A549 (cell line): ENCODE data around the gene HDAC5.

Experiments
- BCL3 ChIP-seq: fragments of >200 bp; sonication (Bioruptor Twin); formaldehyde crosslinking; IDR thresholded peaks from 3 replicates; pipeline ENCODE4 v1.6.1; 2016
- BHLHE40 ChIP-seq: IDR thresholded peaks from 2 replicates; pipeline ENCODE4 v1.6.1; 2012; ENCODE audit warnings: low read depth, low read length, inconsistent platforms
- CTCF ChIP-seq: fragments of >200 bp; sonication (Bioruptor Twin); formaldehyde crosslinking; IDR thresholded peaks from 3 replicates; pipeline ENCODE4 v1.5.1; 2016
- ESRRA ChIP-seq: fragments of 150-350 bp; IDR thresholded peaks from 2 replicates; pipeline ENCODE4 v1.6.1; 2014; ENCODE audit warnings: mild to moderate bottlenecking, low read length, borderline replicate concordance
- FOSB ChIP-seq: fragments of 250-450 bp; sonication (Bioruptor Pico); IDR thresholded peaks from 2 replicates; pipeline ENCODE4 v1.5.0; 2020; ENCODE audit warnings: mild to moderate bottlenecking, moderate library complexity
- FOSL2 ChIP-seq, 2 experiments: fragments of 450-650 bp in 1 of 2; fragments of >200 bp in 1 of 2; sonication (Bioruptor Twin) in 1 of 2; formaldehyde crosslinking; IDR thresholded peaks; 2 replicates each; pipeline versions ENCODE4 v1.5.0 to v1.6.1; 2016 to 2020; ENCODE audit warnings: mild to moderate bottlenecking in 1 of 2, moderate library complexity in 1 of 2
- JUNB ChIP-seq: fragments of >200 bp; sonication (Bioruptor Twin); formaldehyde crosslinking; IDR thresholded peaks from 2 replicates; pipeline ENCODE4 v1.6.1; 2016
- MAFK ChIP-seq: fragments of 450-650 bp; IDR thresholded peaks from 2 replicates; pipeline ENCODE4 v1.6.1; 2014; ENCODE audit not compliant: partially characterized antibody
- MYC ChIP-seq: IDR thresholded peaks from 2 replicates; pipeline ENCODE4 v1.6.1; 2012; ENCODE audit warnings: mild to moderate bottlenecking, inconsistent platforms, low read length, improper control_type of control experiment, borderline replicate concordance
- POLR2A ChIP-seq: IDR thresholded peaks from 2 replicates; pipeline ENCODE4 v1.6.1; 2012; ENCODE audit warnings: mild to moderate bottlenecking, low read length
- POLR2AphosphoS2 ChIP-seq: conservative IDR thresholded peaks from 2 replicates; pipeline ENCODE4 v1.6.1; 2012; ENCODE audit warnings: low read length, improper control_type of control experiment, inconsistent platforms
- RCOR1 ChIP-seq: fragments of 150-350 bp; IDR thresholded peaks from 2 replicates; pipeline ENCODE4 v1.6.1; 2014; ENCODE audit warnings: antibody characterized with exemption, low read length, low read depth
- TF ChIP-seq, protein P1 (sequence below): fragments of >200 bp; sonication (Bioruptor Twin); formaldehyde crosslinking; IDR thresholded peaks from 2 replicates; pipeline ENCODE4 v1.6.1; 2016
- TF ChIP-seq, protein P2 (sequence below): fragments of 250-450 bp; sonication (Bioruptor Pico); IDR thresholded peaks from 2 replicates; pipeline ENCODE4 v1.5.0; 2020; ENCODE audit warnings: low read depth, mild to moderate bottlenecking, moderate library complexity

DNA sequence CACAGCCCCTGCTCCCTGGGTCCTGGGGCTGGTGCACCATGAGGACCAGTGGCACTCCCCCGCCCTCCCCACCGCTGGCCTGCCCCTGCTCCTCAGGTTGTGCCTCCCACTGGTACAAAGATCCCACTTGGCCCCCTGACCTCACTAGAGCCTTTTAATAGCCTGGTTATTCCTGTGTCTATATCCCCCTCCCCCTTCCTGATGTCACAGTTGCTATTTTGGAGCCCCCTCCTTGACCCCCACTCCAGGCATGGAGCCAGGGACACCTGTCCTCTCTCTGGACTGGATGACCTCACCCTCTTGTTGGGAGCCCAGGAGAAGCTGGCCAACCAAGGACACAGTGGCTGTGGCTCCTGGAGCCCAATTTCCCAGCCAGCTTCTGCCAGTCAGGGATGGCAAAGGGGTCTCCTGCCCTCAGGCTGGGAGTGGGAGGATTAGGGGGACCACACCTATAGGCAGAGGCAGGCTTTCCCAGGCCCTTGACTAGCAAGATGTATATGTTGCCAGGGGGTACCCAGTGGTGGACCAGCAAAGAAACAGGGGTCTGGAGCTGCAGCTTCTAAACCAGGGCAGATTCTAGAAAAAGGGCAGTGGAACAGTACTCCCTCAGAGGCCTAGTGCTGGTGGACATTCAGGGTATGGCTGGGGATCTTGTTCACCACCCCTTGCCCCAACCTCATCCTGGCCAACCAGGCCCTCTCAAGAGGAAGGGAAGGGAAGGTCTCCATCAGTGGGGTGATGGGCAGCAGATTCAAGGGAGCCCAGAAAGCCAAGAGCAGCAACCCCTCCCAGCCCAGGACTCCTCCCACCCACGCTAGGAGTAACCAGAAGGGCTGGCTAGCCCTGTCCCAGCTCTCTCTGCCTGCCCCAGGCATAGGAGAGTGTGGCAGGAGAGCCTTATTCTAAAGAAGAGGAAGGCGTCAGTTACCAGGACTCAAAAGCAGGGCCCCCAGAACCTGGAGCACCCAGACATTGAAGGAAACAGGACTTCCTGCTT is 10.9 kb downstream of the HDAC5 start:
- TF ChIP-seq ESRRA (no peak), CTCF (no peak), POLR2A (no peak), BHLHE40 (no peak), MYC (no peak), POLR2AphosphoS2 (no peak), MAFK (no peak), RCOR1 (no peak), JUNB (no peak), BCL3 (no peak), FOSB (CRISPR knock-in tag) (no peak), FOSL2 (IDR thresholded peaks at IDR 0.05) (no peak), FOSL2 (CRISPR knock-in tag; IDR thresholded peaks at IDR 0.05) (no peak)
- TF ChIP-seq, protein P1, sequence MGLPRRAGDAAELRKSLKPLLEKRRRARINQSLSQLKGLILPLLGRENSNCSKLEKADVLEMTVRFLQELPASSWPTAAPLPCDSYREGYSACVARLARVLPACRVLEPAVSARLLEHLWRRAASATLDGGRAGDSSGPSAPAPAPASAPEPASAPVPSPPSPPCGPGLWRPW = no peak
- TF ChIP-seq, protein P2, sequence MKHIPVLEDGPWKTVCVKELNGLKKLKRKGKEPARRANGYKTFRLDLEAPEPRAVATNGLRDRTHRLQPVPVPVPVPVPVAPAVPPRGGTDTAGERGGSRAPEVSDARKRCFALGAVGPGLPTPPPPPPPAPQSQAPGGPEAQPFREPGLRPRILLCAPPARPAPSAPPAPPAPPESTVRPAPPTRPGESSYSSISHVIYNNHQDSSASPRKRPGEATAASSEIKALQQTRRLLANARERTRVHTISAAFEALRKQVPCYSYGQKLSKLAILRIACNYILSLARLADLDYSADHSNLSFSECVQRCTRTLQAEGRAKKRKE (CRISPR knock-in tag) = no peak
